Measurements from ENCODE around the gene CTDSP1. TPM values are rescaled to one million over a fixed set of nuclear protein-coding genes. Genes with fewer than 3 reads are reported as not detected.
A peak's percentile ranks its signal among the peaks of the same experiment; 100 is the strongest.

Gene CTDSP1
- total and polyA plus RNA-seq, 8 donors, result 122 to 160 (median 146) TPM

DNA sequence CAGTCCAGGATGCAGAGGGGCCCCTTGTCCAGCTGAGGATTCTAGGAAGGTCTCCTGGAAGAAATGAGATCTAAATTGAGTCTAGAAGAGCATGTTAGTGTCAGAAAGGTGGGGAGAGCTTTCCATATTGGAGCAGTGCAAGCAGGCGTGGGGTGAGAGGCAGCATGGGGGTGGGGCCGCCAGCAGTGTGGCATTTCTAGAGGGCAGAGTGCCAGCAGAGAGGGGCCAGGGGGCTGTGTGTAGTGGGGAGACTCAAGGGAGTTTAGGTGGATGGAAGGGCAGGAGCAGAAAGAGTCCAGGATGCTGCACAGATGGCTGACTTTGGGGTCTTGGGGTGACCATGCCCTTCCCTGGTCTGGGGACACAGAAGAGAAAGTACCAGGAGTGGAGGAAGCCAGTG is 21.4 kb downstream of the CTDSP1 start:
- TF ChIP-seq, protein P1, sequence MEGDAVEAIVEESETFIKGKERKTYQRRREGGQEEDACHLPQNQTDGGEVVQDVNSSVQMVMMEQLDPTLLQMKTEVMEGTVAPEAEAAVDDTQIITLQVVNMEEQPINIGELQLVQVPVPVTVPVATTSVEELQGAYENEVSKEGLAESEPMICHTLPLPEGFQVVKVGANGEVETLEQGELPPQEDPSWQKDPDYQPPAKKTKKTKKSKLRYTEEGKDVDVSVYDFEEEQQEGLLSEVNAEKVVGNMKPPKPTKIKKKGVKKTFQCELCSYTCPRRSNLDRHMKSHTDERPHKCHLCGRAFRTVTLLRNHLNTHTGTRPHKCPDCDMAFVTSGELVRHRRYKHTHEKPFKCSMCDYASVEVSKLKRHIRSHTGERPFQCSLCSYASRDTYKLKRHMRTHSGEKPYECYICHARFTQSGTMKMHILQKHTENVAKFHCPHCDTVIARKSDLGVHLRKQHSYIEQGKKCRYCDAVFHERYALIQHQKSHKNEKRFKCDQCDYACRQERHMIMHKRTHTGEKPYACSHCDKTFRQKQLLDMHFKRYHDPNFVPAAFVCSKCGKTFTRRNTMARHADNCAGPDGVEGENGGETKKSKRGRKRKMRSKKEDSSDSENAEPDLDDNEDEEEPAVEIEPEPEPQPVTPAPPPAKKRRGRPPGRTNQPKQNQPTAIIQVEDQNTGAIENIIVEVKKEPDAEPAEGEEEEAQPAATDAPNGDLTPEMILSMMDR (IDR thresholded peaks at IDR 0.05), result no peak
- DNase-seq, result peak in 1 of 4 donors; percentile 45
- Histone ChIP-seq H3K36me3 (no peaks in the 10 kb centered on the region), H3K4me1 (no peaks in the 10 kb centered on the region), H3K4me3 (no peak overlapping the region), H3K27me3 (no peaks in the 10 kb centered on the region), H3K27ac (no peak overlapping the region), H3K9me3 (no peaks in the 10 kb centered on the region)
- no peak for ATAC-seq
- intact Hi-C loops (cut with DNase I), result no loop called here

DNA sequence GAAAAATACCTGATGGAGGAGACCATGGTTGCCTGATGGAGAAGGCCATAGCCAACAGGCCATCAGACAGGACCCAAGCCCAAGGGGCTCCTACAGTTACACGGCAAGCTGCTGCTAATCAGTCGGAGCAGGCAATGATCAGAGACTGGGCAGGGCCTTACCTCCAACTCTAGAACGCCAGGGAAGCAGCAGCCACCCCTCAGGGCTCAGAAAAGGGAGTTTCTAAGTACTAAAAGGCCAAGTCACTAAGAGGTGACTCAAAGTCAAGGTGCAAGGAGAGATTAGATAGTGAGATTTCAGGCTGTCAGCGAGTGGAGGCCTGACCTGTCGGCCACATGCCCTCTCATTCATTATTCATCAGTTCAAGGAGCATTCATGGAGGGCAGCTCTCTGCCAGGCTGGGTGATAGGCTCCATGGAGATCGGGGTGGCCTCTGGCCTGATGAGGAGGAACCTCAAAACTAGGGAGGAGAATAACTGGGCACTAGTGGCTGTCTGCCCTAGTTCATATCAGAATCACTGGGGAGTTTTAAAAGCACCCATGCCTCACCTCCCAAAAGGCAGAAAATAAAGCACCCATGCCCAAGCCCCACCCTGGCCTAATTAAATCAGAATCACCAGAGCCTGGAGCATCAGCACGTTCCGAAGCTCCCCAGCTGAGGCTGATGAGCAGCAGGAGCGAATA is 22.9 kb downstream of the CTDSP1 start:
- no peak for ATAC-seq
- intact Hi-C loops (cut with DNase I), result no loop called here

DNA sequence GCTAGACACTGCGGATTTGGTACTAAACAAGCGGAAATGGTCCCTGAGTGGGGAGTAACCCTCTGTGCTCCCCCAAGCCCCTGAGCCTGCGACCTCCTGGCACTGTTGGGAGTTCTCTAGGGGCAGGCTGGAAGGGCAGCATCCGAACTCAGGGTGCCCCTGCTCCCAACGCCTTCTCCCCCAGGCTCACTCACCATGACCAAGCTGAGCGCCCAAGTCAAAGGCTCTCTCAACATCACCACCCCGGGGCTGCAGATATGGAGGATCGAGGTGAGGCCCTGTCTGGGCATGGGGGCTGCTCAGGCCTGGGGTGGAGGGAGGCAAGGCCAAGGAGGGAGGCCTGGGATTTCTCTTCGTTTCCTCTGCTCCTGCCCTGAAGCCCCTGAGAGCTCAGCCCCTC is 23.9 kb downstream of the CTDSP1 start:
- intact Hi-C loops (cut with DNase I), result no loop called here
- DNase-seq (no peak), ATAC-seq (no peak)
- Histone ChIP-seq H3K27ac (no peak overlapping the region), H3K9me3 (no peaks in the 10 kb centered on the region), H3K27me3 (no peaks in the 10 kb centered on the region), H3K4me3 (no peak overlapping the region), H3K4me1 (no peaks in the 10 kb centered on the region), H3K36me3 (no peaks in the 10 kb centered on the region)
- TF ChIP-seq, protein P1 (IDR thresholded peaks at IDR 0.05), result no peak

More for the DNA sequence above, 22.9 kb downstream of the CTDSP1 start:
- H3K9me3 ChIP-seq, result no peaks in the 10 kb centered on the region
- H3K4me3 ChIP-seq, result no peak overlapping the region
- H3K27ac ChIP-seq, result no peak overlapping the region
- H3K4me1 ChIP-seq, result no peaks in the 10 kb centered on the region
- H3K27me3 ChIP-seq, result no peaks in the 10 kb centered on the region
- DNase-seq, result peak in 1 of 4 donors; percentile 15
- no peaks in the 10 kb centered on the region for H3K36me3 ChIP-seq
- TF ChIP-seq, protein P1 (IDR thresholded peaks at IDR 0.05), result no peak

DNA sequence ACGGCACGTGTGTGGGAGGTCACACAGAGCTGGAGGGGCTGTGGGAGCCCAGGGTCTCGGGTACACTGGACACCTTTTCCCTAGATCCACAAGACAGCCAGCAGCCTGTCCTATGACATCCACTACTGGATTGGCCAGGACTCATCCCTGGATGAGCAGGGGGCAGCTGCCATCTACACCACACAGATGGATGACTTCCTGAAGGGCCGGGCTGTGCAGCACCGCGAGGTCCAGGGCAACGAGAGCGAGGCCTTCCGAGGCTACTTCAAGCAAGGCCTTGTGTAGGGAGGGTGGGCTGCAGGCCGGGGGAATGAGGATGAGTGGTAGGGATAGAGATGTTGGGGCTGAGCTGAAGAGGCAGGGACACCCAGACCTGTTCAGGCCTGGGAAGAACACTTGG is 25.9 kb downstream of the CTDSP1 start:
- intact Hi-C loops (cut with DNase I), result no loop called here
- Histone ChIP-seq H3K27me3 (no peaks in the 10 kb centered on the region), H3K4me3 (no peak overlapping the region), H3K4me1 (no peaks in the 10 kb centered on the region), H3K27ac (no peak overlapping the region), H3K9me3 (no peaks in the 10 kb centered on the region), H3K36me3 (no peaks in the 10 kb centered on the region)
- ATAC-seq (no peak), DNase-seq (no peak)
- TF ChIP-seq, protein P1 (IDR thresholded peaks at IDR 0.05), result no peak

DNA sequence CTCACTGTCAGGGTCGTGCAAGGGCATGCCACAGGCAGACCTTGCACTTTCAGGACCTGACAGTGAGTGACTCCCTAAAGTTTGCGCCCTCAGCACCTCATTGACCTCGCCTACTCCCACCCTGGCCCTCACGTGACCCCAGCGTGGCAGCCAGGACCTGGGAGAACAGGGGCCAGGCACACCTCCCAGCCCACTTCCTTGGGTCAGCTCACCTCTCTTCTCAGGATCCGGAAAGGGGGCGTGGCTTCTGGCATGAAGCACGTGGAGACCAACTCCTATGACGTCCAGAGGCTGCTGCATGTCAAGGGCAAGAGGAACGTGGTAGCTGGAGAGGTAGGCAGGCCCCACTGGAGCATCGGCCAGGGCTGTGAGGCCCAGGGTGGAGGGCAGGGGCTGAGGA is 28.1 kb downstream of the CTDSP1 start:
- Histone ChIP-seq H3K27ac (no peak overlapping the region), H3K36me3 (no peaks in the 10 kb centered on the region), H3K4me1 (no peaks in the 10 kb centered on the region), H3K9me3 (no peaks in the 10 kb centered on the region), H3K4me3 (no peak overlapping the region), H3K27me3 (no peaks in the 10 kb centered on the region)
- intact Hi-C loops (cut with DNase I), result no loop called here
- DNase-seq (no peak), ATAC-seq (no peak)
- TF ChIP-seq, protein P1 (IDR thresholded peaks at IDR 0.05), result no peak

Data from left lung (tissue), 10 donors.